Aorta (tissue), 5 donors: ENCODE measurements around the gene NTM. TPM values are rescaled to one million over a fixed set of nuclear protein-coding genes. Genes with fewer than 3 reads are reported as not detected.

Experiments
- ATAC-seq: fragments of 200-7000 bp; cut with Tn5 transposase; one replicate; pipeline ENCODE4 v1.9.1; 2022; ENCODE audit warnings: moderate library complexity; ENCODE audit not compliant: low FRiP score
- DNase-seq, 2 donors: peaks; one replicate each; pipeline ENCODE4 v3.0.0-alpha.2; 2020
- H3K27ac ChIP-seq, 2 donors: one replicate each; pipeline ENCODE4 v1.5.1; 2013; ENCODE audit warnings: low read length in 2 of 2, mild to moderate bottlenecking in 2 of 2, moderate library complexity in 2 of 2, control low read depth in 1 of 2, inconsistent platforms in 1 of 2, low read depth in 1 of 2
- H3K27me3 ChIP-seq, 2 donors: one replicate each; pipeline ENCODE4 v1.6.1; 2013; ENCODE audit warnings: control low read depth in 1 of 2, low read length in 1 of 2, mild to moderate bottlenecking in 1 of 2, moderate library complexity in 1 of 2; ENCODE audit not compliant: insufficient read depth in 2 of 2, control insufficient read depth in 1 of 2
- H3K36me3 ChIP-seq, 2 donors: one replicate each; pipeline ENCODE4 v1.6.1; 2013; ENCODE audit warnings: control low read depth in 1 of 2, low read length in 1 of 2, mild to moderate bottlenecking in 1 of 2; ENCODE audit not compliant: insufficient read depth in 2 of 2, control insufficient read depth in 1 of 2
- H3K4me1 ChIP-seq, 2 donors: one replicate each; pipeline ENCODE4 v1.6.1; 2013; ENCODE audit warnings: low read length in 2 of 2, control low read depth in 1 of 2, mild to moderate bottlenecking in 1 of 2, moderate library complexity in 1 of 2; ENCODE audit not compliant: insufficient read depth in 2 of 2, control insufficient read depth in 1 of 2
- H3K4me3 ChIP-seq, 2 donors: one replicate each; pipeline ENCODE4 v1.5.1; 2013; ENCODE audit warnings: low read length in 2 of 2, control low read depth in 1 of 2, mild to moderate bottlenecking in 1 of 2
- H3K9me3 ChIP-seq: one replicate; pipeline ENCODE4 v1.6.1; 2013; ENCODE audit warnings: mild to moderate bottlenecking, low read length; ENCODE audit not compliant: control insufficient read depth
- WGBS, 2 donors: extraction: QIAGEN DNeasy Blood & Tissue Kit; methylation state at CpG; one replicate each; pipeline ENCODE4 v1.1.7; 2013; 5-methylcytosine and 5-hydroxymethylcytosine counted together
- intact Hi-C, 2 donors: fragments of 100-400 bp; cut with DNase I; formaldehyde crosslinking; loops; one replicate each; pipeline versions ENCODE4 v1.14.2 to v1.15.0; 2022
- polyA plus RNA-seq, 2 donors: library from polyadenylated mRNA; stranded (reverse); fragments of 200-250 nt; gene quantifications; one replicate each; pipeline ENCODE4 v1.2.3, GENCODE V29; 2013
- total RNA-seq, 2 donors: library from RNA; stranded (reverse); fragmentation: NEBNext Ultra II Directional; extraction: Animal tissue kit (Norgen Biotek cat#: 25700); gene quantifications; one replicate each; pipeline ENCODE4 v1.2.1, GENCODE V29; 2021
- donor health status: healthy with polysubstance abuse.
- donor health status: Bipolar disorder and iron deficiency.
- donor health status: DM: no; HTN: no; CAD: no.
- donor health status: DM: no; HTN: no; CAD: no.
- donor health status: DM: yes; HTN: yes; CAD: no.

Gene NTM
- total and polyA plus RNA-seq, 4 donors, result 0.28 to 5.3 (median 1.9) TPM; not detected in 1

DNA sequence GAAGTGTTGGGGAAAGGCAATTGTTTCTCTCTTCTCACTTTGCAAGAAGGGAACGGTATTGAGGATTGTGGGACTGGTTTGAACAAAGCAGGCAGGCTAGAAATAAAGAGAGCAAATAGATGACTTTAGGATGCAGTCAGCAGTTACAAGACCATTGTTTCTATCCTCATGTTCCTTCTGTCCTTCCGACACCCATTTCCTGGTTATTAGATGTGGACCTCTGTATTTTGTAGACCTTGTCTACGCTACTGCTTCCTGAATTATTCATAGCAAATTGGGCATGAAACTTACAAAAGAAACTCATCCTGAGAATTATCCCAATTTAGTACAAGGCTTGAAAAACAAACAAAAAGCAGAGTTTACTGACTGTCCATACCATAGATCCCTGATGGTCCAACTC, 656.3 kb downstream of the NTM start:
- H3K27me3 ChIP-seq, result no peaks in the 10 kb centered on the region
- DNase-seq (no peak), ATAC-seq (no peak)
- H3K4me1 ChIP-seq, result no peaks in the 10 kb centered on the region
- WGBS, 2 donors, result 80 to 85% methylated on average over 3 of the region's 3 CpGs
- no peaks in the 10 kb centered on the region for H3K36me3 ChIP-seq
- H3K4me3 ChIP-seq, result no peak overlapping the region
- no peaks in the 10 kb centered on the region for H3K9me3 ChIP-seq
- H3K27ac ChIP-seq, result no peak overlapping the region
- intact Hi-C loops, result no loop called here

DNA sequence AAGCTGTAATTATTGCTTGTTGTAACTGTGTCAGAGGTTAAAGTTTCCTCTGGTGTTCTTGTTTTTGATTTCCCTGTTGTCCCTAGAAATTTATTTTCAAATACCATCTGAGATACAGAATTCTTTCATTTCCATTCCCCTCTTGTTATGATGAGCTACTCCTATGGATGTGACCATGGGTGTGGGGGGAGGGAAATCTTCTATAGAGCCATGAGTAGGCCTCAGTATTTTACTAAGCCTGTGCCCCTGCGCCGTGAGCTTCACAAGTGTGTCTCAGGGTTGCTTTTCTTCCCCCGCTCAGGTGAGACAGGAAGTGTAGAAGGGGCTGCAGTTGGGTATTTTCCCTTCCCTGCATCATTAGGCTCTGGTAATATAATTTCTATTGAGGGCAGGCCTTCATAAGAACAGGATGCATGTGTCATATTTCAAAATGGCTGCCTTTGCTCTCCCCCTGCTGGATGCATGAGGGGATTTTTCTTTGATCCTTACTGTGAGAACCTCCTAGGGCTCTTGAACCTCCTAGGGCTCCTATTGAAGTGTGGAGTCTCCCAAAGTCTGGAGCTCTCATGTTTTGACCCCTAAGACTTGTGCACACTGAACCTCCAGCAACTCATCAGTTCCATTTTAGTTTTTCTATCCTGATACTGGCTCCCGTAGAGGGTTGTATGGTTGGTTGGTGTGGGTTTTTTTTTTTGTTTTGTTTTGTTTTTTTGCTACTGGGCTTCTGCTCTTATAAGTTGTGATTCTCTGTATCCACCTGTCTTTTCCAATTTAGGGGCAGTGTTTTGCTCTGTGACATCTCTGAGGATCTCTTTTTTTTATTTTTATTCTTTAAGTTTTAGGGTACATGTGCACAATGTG, 658.2 kb downstream of the NTM start:
- no peak overlapping the region for H3K4me3 ChIP-seq
- intact Hi-C loops, result no loop called here
- H3K27me3 ChIP-seq, result no peaks in the 10 kb centered on the region
- no peak overlapping the region for H3K27ac ChIP-seq
- no peaks in the 10 kb centered on the region for H3K4me1 ChIP-seq
- 88 to 89% methylated on average over 4 of the region's 4 CpGs for WGBS, 2 donors
- DNase-seq, result no peak
- ATAC-seq, result no peak
- H3K9me3 ChIP-seq, result no peaks in the 10 kb centered on the region
- no peaks in the 10 kb centered on the region for H3K36me3 ChIP-seq

DNA sequence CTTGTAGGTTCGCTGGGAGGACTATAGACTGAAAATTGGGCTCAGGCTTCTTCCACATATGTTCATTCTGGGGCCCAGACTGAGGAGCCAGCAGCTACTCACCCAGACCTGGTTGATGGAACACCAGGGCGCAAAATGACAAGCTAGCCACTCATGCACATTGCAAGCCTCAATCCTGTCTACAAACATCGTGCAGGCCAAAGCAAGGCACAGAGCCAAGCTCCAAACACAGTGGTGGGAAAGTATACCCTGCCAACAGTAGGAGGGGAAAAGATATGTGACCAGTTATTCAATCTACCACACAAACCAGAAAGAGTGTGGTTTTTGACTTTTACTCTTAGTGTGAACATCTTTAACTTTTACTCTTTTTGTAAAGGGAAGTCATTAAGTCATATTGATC, 660.5 kb downstream of the NTM start:
- ATAC-seq (no peak), DNase-seq (no peak)
- WGBS, 2 donors, result 54 to 56% methylated on average over 3 of the region's 3 CpGs
- Histone ChIP-seq H3K4me3 (no peak overlapping the region), H3K27ac (no peak overlapping the region), H3K27me3 (no peaks in the 10 kb centered on the region), H3K36me3 (no peaks in the 10 kb centered on the region), H3K4me1 (no peaks in the 10 kb centered on the region), H3K9me3 (no peaks in the 10 kb centered on the region)
- intact Hi-C loops, result no loop called here

DNA sequence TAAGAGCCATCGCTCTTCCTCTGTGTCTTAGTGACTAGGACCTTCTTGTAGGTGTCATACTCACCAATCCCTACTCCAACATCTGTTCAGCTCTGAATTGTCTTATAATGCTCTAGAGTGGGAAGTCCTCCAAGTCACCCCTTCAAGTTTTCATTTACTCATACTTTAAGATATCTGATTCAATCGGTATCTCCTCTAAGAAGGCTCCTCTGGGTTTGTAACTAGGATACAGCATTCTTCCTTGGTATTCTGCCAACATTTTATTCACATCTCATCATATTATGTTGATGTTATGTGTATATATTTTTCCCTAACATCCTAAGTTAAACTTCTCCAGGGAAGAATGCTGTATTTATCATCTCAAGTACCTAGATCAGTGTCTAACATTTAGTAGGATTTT, 662.1 kb downstream of the NTM start:
- H3K9me3 ChIP-seq, result no peaks in the 10 kb centered on the region
- DNase-seq, result no peak
- no peaks in the 10 kb centered on the region for H3K4me1 ChIP-seq
- WGBS, 2 donors, result 78 to 85% methylated on average over 2 of the region's 2 CpGs
- intact Hi-C loops, result no loop called here
- no peak for ATAC-seq
- H3K27ac ChIP-seq, result no peak overlapping the region
- no peaks in the 10 kb centered on the region for H3K36me3 ChIP-seq
- no peak overlapping the region for H3K4me3 ChIP-seq
- H3K27me3 ChIP-seq, result no peaks in the 10 kb centered on the region

DNA sequence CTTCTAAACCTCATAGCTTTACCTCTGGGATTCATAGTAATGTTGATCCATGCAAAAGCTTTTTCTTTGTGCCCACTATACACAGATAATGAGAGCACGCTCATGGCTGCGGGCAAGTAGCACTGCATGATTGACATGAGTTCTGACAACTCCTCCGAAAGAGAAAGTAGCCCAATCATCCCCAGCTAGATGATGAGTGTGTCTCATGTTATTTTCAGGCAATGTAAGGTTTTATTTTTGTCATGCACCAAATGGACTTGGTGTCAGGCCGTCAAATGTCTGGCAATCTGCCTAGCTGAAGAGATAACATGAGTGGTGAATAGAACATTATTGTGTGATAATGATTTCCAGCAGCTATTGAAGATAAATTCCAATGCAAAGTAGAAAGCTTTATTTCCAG, 662.6 kb downstream of the NTM start:
- intact Hi-C loops, result no loop called here
- no peak overlapping the region for H3K27ac ChIP-seq
- no peak for ATAC-seq
- no peaks in the 10 kb centered on the region for H3K27me3 ChIP-seq
- H3K4me1 ChIP-seq, result no peaks in the 10 kb centered on the region
- H3K36me3 ChIP-seq, result no peaks in the 10 kb centered on the region
- H3K4me3 ChIP-seq, result no peak overlapping the region
- DNase-seq, result no peak
- H3K9me3 ChIP-seq, result no peaks in the 10 kb centered on the region
- WGBS, 2 donors, result 74 to 76% methylated on average over 4 of the region's 4 CpGs

DNA sequence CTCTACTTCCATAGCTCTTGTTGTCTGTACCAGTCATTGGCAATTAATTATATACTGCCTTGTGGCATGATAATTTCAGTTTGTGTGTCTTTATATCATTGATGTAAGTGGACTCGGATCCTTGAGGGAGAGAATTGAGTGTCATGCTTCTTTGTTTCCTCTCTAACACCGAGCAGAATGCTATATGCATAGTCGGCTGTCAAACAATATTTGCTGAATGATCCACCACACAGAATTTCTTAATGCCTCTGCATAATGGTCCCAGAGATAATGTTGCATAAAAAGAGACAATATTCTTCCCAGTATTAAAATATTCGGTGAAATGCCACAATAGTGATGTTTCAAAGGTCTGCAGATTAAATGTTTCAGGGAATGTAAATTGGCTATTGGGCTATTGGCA, 664.8 kb downstream of the NTM start:
- H3K27me3 ChIP-seq, result no peaks in the 10 kb centered on the region
- no peaks in the 10 kb centered on the region for H3K36me3 ChIP-seq
- DNase-seq (no peak), ATAC-seq (no peak)
- no peaks in the 10 kb centered on the region for H3K4me1 ChIP-seq
- no peak overlapping the region for H3K4me3 ChIP-seq
- H3K9me3 ChIP-seq, result no peaks in the 10 kb centered on the region
- intact Hi-C loops, result no loop called here
- whole genome bisulfite sequencing, 2 donors, result 72 to 75% methylated on average over 4 of the region's 4 CpGs
- H3K27ac ChIP-seq, result no peak overlapping the region

DNA sequence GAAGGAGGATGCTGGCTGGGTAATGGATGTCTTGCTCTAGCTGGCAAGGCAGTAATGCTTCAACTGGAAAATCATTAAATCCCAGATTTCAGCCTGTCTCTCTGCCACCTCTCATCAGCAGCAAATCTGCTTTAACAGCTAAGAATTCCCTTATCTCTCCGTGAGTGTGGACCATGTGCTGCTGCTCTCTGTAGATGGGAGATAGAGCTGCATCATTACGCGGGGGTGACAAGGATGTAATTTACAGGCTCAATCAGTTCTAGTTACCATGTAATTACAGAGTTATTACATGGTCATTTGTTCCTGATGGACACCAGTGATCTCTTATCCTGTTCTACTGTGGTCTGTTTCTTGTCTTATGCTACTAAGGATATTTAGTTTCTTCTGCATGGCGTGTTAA, 665.4 kb downstream of the NTM start:
- 55 to 81% methylated on average over 4 of the region's 4 CpGs for WGBS, 2 donors
- no peaks in the 10 kb centered on the region for H3K27me3 ChIP-seq

DNA sequence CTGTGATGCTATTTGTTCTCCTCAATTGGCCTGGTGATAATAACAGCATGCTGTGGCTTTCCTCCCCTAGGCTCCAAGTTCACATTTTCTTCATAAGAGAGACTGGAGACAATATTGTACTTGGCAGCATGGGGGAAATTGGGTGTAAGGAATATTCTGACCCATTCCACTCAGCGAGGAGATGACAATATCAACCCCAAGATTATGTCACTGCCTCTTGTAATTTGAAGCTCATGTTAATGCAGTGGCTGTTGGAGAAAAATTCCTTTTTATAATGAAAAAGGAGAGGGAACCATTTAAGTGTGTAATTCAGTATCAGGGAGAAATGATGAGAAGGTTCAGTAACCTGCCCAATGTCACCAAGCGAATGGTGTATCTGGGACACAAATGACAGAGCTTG, 665.8 kb downstream of the NTM start:
- 75% methylated on average over 2 of the region's 2 CpGs for WGBS, 2 donors

More for the DNA sequence above, 665.4 kb downstream of the NTM start:
- Histone ChIP-seq H3K36me3 (no peaks in the 10 kb centered on the region), H3K9me3 (no peaks in the 10 kb centered on the region), H3K4me3 (no peak overlapping the region), H3K4me1 (no peaks in the 10 kb centered on the region), H3K27ac (no peak overlapping the region)
- no peak for DNase-seq
- ATAC-seq, result no peak
- intact Hi-C loops, result no loop called here

DNA sequence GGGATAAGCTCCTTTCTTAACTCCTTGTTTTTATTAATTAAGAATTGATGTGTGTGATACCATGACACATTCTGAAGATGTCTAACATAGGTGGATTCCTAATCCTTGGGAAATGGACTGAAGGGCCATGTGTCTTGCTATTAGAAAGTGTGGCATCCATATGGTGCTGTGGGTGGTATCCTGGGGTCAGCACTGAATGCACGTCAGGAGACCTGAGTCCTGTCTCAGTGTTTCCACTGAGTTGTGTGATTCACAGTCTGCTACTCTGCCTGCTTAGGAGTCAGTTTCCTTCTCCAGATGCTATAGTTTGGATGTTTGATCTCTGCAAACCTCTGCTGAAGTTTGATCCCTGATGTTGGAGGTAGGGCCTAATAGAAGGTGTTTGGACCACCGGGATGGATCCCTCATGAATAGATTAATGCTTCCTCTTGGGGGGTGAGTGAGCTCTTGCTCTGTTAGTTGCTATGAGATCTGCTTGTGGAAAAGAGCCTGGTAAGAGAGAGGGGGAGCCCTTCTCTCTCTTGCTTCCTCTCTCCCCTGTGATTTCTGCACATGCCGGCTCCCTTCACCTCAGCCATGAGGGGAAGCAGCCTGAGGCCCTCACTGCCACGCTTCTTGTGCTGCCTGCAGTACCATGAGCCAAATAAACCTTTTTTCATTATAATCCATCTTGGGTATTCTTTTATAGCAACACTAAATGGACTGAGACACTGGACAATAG, 666.5 kb downstream of the NTM start:
- H3K4me3 ChIP-seq, result no peak overlapping the region
- intact Hi-C loops, result no loop called here
- ATAC-seq, result no peak
- H3K9me3 ChIP-seq, result no peaks in the 10 kb centered on the region
- no peak for DNase-seq
- no peaks in the 10 kb centered on the region for H3K36me3 ChIP-seq
- H3K27me3 ChIP-seq, result no peaks in the 10 kb centered on the region
- 50 to 56% methylated on average over 4 of the region's 4 CpGs for WGBS, 2 donors
- H3K27ac ChIP-seq, result no peak overlapping the region
- H3K4me1 ChIP-seq, result no peaks in the 10 kb centered on the region

More for the DNA sequence above, 665.8 kb downstream of the NTM start:
- Histone ChIP-seq H3K4me1 (no peaks in the 10 kb centered on the region), H3K9me3 (no peaks in the 10 kb centered on the region), H3K36me3 (no peaks in the 10 kb centered on the region), H3K4me3 (no peak overlapping the region), H3K27me3 (no peaks in the 10 kb centered on the region), H3K27ac (no peak overlapping the region)
- ATAC-seq (no peak), DNase-seq (no peak)
- intact Hi-C loops, result no loop called here
